Stimulated activated CD4-positive, alpha-beta T cell treated with anti-CD3 and anti-CD28 coated beads, Interleukin-2, amount 100 ng/mL, for 4 hours (primary cell): ENCODE measurements around the gene NCCRP1.
A peak's percentile ranks its signal among the peaks of the same experiment; 100 is the strongest.

Experiments used
- DNase-seq: peaks from one replicate; pipeline ENCODE4 v3.0.0-alpha.2; 2020; ENCODE audit warnings: low read depth

Gene NCCRP1

DNA sequence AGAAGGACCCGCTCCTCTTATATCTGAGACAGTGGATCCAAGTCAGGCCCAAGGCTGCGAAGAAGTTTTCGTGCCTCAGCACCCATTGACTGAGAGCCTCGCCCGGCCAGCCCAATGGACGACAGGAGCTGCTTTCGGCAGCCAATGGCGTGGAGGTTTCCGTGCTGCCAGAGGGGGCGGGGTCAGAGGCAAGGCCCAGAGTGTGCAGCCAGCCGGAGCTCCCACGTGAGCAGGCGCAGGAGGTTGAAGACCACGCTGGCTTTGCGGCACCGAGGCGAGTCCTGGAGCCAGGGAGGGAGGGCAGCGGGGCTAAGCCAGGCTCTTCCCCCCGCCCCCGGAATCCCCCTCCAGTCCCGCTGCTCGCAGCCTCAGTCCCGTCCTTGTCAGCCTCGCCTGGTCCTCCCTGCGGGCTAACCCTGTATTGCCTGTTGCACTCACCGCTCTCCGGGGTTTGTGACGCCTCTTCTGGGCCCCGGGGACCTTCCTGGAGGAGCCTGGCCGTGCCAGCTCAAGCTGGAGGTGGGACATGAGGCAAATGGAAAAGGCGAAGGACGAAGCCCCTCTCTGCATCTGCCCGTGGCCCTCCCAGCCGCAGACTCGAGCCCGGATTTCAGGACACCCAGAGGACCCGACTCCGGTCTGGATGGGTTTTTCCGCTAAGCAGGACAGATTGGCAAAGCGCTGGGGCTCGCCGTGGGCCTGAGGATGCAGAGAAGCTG lies 50.3 kb downstream of the NCCRP1 start:
- DNase-seq = peak; percentile 30

DNA sequence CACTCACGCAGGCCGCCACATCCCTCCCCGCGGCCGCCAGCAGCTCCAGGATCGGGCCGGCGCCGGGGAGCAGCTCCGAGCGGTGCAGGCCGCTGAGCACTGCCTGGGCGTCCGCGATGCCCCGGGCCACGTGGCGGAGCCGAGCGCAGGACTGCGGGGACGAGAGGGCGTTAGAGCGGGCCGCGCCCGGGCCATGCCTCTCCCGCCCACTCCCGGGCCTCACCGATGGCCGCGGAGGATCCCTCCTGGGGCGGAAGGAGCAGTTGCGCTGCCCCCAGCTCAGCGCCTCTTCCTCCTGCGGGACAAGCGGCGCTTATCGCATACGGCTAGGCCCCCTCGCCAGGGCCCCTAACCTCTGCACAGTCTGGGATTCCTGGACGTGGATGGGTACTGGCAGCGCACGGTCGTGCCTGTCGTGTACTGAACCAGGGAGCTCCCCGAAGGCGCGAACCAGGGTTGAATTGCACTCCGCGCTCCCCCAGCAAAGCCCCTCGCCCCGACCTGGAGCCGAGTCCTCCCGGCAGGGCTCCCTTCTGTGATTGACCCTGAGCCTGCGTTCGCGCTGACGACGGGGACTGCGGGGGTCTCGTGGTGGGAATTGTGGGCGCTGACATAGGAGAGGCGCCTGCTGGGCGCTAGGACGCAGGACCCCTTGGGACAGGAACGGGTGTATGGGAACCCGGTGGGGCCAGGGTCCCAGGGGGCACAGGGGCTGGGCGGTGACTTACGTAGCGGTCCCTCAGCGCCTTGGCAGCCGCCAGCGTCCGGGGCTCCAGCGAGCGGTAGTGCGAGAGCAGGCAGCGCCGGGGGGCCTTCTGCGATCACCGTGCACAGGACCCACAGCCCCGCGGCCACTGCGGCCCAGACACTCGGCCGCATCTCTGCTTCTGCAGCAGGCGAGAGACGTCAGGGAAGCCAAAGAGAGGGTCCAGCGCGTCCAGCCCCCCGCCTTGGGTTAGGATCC lies 51.2 kb downstream of the NCCRP1 start:
- no peak for DNase-seq

DNA sequence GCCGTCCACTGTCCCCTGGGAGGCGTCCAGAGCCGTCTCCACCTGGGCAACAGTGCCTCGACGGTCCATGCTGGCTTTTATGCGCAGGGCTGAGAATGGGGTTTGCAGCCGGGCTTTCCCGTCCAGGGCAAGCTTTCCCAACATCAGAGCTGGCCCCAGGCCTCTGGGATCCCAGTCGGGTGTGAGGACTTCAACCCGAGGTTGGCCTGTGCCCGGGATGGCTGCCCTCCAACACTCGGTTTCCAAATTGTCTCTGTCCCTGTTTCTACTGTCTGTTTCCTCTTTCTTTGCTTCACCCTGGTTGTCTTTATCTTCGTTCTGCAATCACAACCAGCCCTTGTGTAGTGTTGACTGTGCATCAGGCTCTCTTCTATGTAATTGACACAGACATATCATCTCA lies 52.0 kb downstream of the NCCRP1 start, which contains the start of gene IFNL4:
IFNL4 (minus strand) TSS at position 51 of the 400 bp plus-strand sequence.
- no peak for DNase-seq

DNA sequence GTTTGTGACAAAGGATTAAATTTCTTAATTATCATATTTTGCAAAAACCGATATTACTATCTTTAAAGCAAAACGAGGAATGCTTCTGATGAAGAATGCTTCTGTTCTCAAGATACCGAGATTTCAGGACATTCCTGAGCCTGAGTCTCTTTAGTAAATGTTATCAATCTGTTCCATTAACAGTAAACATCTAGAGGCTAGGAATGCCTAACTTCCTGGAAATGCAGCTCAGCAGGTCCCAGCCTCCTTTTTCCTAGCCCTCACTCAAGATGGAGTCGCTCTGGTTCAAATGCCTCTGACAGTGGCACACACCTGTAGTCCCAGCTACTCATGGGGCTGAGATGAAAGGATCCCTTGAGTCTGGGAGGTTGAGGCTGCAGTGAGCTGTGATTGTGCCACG lies 54.3 kb downstream of the NCCRP1 start:
- no peak for DNase-seq
